ENCODE data around the gene AGTRAP.

DNA sequence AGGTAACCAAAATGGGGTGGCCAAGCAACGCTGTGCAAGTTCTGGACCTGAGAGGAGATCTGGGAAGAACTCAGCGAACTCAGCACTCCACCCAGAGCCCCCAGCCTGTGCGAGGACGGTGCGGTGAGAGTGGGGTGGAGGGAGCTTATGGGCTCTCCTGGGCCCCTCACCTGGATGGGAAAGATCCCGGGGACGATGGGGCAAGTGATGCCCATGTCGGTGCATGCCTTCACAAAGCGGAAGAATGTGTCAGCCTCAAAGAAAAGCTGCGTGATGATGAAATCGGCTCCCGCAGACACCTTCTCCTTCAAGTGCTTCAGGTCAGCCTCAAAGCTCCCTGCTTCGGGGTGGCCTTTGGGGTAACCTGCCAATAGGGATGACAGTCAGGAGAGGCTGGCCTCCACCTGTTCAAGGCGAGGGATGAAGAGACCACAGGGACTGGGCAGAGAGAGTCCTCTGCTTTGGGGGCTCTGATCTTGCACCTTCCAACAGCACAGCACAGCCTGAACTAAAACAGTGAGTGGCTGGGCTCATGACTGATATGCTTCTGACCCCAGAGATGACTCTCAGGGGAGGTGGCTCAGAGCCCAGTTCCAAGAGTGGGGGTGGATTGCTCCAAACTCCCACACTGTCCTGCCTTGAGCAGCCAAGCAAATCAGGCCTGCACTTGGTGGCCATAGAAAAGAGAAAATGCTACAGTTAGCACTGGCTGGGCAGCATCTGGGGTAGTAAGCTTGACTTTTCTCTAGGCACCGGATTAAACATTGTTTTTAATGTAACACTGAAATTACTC is 60.3 kb downstream of the AGTRAP start:
- TF ChIP-seq, protein P1, sequence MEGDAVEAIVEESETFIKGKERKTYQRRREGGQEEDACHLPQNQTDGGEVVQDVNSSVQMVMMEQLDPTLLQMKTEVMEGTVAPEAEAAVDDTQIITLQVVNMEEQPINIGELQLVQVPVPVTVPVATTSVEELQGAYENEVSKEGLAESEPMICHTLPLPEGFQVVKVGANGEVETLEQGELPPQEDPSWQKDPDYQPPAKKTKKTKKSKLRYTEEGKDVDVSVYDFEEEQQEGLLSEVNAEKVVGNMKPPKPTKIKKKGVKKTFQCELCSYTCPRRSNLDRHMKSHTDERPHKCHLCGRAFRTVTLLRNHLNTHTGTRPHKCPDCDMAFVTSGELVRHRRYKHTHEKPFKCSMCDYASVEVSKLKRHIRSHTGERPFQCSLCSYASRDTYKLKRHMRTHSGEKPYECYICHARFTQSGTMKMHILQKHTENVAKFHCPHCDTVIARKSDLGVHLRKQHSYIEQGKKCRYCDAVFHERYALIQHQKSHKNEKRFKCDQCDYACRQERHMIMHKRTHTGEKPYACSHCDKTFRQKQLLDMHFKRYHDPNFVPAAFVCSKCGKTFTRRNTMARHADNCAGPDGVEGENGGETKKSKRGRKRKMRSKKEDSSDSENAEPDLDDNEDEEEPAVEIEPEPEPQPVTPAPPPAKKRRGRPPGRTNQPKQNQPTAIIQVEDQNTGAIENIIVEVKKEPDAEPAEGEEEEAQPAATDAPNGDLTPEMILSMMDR (IDR thresholded peaks at IDR 0.05; ENCODE audit: poor library complexity), result no peak
- TF ChIP-seq EZH2 (IDR thresholded peaks at IDR 0.05; ENCODE audit: borderline replicate concordance), result no peak
- no peak for TF ChIP-seq EZH2phosphoT487 (IDR thresholded peaks at IDR 0.05; ENCODE audit: low read depth, severe bottlenecking, unreplicated experiment)

All from hepatocyte (in vitro differentiated cells).